SW 1271 (cell line): Measurements from ENCODE around the gene CHAD.

ENCODE experiments used
- DNase-seq, 2 experiments: peaks; one replicate each; lab custom pipeline; 2025; lab: John Stamatoyannopoulos, UW

CHAD gene

DNA sequence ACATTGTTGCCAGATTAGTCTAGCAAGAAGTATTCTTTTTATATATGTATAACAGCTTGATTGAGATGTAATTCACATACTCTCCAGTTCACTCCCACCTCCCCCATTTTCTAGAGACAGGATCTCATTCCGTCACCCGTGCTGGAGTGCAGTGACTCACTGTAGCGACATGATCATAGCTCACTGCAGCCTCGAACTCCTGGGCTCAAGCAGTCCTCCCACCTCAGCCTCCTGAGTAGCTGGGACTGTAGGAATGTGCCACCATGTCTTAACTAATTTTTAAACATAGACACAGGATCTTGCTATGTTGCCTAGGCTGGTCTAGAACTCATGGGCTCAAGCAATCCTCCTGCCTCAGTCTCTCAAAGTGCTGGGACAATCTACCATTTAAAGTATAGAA, 6.7 kb upstream of the CHAD start:
- DNase-seq: no peak

DNA sequence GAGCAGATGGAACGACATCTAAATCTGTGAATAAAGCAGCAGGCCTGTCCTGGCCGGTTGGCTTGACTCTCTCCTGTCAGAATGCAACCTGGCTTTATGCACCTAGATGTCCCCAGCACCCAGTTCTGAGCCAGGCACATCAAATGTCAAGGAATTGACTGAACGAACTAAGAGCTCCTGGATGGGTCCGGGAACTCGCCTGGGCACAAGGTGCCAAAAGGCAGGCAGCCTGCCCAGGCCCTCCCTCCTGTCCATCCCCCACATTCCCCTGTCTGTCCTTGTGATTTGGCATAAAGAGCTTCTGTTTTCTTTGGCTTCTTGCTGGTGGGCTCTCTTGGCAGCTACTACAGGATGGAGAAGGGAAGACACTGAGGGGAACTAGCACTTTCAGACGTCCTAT, 5.8 kb upstream of the CHAD start:
- DNase-seq: no peak

DNA sequence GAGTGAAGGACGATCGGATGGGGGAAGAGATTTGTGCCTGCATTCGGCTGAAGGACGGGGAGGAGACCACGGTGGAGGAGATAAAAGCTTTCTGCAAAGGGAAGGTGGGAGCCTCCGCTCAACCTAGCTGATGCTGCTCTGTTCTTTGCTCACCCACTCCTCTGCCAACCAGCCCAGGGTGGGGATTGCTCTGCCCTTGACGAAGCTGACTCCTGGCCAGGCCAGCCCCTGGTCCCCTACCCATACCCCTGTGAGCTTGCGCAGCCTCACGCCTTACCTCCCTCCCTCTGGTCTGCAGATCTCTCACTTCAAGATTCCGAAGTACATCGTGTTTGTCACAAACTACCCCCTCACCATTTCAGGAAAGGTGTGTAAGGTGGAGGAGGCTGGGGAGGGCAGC, 5.2 kb upstream of the CHAD start:
- no peak for DNase-seq

DNA sequence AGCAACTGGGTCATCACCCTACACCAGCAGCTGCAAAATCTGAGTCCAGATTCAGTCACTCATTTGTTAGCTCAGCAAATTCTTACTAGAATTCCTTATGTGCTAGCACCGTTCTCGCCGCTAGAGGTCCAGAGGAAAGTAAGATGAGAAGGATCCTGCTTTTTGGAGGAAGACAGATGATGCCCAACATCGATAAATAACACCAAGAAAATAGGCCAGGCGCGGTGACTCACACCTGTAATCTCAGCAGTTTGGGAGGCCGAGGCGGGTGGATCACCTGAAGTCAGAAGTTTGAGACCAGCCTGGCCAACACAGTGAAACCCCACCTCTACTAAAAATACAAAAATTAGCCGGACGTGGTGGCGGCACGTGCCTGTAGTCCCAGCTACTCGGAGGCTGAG, 4.1 kb upstream of the CHAD start:
- DNase-seq: peak in 1 of 2 experiments; percentile 5

DNA sequence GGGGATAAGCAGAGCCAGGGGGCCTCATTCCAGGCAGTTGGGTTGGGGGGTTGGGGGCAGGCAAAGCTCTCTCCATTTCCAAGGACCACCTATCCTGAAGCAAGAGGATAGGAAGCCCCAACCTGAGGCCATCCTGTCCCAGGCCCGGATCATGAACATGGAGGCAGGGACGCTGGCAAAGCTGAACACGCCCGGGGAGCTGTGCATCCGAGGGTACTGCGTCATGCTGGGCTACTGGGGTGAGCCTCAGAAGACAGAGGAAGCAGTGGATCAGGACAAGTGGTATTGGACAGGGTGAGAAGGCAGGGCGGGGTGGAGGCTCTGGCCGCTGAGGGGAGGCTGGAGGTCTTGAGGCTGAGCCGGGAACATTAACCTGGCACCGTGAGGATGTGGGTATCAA, 3.6 kb upstream of the CHAD start:
- no peak for DNase-seq

DNA sequence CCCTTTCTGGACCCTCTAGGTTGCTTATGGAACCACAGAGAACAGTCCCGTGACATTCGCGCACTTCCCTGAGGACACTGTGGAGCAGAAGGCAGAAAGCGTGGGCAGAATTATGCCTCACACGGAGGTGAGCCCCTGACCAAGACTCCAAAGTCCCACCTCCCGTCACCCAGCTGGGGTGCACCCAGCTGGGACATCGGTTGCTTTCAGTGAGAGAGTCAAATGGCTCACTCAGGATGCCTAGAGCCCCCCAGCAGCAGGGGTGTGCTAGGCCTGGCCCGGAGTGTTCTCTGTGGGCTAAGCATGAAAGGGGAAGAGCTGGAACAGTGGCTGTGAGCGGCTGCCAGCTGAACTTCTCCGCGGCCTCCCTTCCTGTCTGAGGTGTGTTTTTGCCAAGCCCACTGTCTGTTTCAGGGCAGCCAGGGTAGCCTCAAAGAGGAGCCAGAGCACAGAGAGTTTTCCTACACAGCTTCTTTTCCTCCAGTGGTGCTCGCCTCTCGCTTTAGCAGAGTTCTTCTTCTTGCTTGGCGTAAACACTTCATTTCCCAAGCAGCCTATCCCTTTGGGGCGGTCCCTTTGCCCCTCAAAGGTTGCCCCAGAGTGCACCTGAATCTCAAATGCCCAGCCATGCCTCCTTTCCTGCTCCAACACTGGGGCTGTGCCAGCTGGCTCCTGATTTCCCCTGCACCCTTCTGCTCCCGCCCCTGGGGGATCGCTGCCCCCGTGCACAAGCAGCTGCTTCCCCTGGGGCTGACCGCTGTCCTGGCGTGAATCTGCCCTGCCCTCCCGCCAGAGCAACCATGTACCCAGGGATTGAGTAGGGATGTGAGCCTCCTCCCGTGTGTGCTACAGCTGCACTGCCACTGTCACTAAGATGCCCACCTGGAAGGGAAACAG, 2.6 kb upstream of the CHAD start:
- no peak for DNase-seq

DNA sequence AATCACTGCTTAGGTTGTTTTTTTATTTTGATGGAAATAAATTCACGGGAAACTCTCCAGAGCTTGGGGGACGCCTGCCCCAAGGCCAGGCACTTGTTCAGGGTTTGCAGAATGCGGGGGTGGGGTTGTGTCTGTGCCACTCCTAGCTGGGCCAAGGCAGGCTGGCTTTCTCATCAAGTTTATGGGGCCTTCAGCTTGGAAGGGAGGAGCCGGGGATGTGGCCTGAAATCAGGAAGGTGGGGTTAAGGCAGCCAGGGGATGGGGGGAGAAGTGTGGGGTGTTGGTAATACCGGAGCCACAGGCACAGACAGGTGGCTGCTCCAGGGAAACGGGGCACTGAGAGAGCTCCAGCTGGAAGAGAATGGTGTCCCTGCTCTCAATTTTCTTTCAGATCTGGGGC, 1.7 kb upstream of the CHAD start:
- DNase-seq: no peak

DNA sequence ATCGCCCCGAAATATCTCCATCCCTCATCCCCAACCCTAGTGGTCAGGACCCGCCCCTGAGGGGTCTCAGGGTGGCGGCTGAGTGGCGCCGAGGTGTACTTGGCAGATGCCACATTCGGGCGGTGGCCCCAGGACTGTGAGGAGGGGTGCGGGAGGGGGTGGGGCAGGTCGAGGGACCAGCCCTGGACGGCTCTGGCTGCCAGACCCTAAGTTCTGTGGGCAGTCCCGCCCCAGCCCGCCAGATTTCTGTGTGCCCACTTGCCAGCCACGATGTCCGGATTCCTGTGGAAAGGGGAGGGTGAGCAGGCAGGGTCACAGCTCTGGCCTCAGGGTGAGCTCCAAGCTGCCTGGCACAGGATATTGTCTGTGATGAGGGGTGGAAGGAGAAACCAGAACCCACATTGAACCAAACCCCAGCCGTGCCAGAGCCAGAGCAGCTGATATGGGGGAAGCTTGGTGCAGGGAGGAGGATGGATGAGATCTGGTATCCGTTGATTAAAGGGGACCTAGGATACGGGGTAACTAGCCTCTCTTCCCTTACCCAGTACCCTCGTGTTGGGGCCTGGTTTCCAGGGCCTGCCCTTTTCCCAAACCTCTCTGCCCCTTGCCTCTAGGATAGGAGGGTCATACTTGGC, 1.1 kb upstream of the CHAD start:
- no peak for DNase-seq

DNA sequence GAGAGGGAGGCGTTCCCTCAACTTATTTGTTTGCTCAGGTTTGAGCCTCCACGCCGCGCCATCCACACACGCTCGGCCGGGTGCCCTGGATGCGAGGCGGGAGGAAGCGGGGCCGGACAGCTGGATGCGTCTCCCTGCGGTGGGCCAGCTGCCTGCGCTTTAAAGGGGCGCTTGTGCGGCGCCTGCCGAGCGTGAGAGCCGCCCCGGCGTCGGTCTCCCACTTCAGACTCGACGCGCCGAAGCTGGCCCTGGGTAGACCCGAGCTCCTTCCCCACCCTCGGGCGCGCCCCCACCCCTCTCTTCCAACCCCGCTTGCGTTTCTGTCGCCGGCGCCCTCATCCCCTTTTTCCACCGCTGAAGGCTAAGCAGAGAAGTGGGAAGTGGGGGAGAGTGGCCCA, 527 bp upstream of the CHAD start:
- DNase-seq: no peak

DNA sequence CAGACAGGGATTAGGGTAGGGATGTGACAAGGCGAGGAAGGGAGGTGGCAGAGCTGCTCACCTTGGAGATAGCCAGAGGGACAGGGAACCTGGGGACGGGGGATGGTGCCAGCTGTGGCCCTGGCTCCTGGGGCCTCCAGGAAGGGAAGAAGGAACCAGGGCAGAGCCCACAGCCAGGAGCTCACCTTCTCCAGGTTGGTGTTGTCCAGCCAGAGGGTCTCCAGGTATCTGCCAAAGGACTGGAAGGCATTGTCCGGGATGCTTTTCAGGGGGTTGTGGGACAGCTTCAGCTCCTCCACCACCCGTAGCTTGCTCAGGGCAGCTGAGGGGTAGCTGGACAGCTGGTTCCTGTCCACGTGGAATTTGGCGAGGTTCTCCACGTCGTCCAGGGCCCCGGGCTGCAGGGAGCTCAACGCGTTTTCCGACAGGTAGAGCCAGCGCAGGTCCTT, 801 bp downstream of the CHAD start:
- no peak for DNase-seq

DNA sequence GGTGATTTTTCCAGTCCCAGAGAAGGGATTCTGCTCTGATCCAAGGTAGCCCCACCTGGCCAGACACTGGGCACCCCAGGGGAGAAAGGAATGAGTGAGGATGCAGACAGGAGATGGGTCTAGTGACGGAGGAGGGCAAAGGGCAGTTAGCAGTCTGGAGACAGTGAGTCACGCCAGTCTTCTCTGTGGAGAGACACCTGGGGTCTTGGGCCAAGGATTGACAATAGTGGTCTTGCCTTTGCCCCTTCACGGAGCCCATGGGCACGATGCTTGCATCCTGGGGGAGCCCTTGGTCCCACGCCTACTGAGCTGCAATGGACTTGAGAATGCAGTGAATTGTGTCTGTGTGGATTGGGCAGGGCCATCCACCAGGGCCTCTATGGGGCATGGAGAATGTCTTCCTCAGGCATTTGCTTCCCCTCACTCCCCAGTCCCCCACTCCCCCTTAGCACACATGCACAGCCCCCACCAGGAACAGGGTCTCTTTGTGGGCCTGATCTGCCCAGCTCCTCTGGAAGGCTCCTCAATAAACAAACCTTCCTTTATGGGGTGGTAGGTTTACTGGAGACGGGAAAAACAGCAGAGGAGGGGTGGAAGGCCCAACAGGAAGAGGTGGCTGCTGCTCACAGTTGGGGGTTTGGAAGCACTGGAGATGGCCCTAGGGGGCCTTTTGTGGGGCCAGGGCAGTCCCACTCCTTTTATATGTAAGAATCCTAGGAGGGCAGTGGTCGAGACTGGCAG, 1.4 kb downstream of the CHAD start:
- DNase-seq: no peak

DNA sequence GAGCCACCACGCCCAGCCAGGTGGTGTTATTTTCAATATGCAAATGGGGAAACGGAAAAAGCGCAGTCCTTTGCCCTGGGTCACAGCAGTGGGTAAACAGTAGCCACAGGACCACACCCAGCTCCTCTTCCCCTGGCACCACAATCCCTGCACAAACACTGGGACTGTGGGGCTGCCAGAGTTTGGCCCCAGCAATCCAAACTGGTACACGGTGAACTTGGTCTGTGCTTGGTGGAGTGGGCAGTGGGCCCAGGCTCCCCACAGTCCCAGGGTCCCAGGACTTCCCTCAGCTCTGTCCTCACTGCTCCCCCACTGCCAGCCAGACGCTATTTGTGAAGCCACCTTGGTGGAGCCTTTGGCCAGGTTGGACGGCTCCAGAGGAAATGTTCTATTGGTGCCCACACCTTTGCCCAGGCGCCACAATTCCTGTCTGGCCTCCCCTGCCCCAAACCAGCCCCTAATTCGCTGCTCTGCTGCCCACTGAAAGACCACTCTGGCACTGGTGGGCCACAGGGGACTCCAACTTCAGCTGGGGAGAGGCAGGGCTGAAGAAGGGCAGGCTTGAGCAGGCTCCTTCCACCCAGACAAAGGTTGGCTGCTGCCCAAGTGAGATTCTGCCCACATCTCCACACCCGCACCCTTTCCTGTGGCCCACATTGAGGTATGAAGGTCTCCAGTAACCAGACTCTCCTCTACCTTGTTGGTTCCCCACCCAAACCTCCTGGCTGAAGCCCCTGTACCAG, 2.1 kb downstream of the CHAD start:
- DNase-seq: no peak

DNA sequence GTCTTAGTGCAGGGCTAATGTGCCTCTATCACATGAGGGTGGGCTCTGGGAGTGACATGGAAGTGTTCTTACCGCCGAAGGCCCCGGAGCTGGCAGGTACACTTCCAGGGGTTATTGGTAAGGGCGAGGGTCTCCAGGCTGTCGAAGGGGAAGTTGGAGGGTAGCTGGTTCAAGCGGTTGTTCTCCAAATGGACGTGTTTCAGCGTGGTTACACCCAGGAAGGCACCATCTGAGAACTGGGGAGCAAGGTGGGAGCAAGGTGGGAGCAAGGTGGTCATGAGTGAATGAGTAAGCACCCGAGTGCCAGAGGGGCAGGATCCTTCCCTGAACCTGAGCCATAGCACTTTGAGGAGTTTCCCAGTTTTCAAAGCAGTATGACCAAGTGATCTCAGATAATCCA, 3.0 kb downstream of the CHAD start:
- no peak for DNase-seq

DNA sequence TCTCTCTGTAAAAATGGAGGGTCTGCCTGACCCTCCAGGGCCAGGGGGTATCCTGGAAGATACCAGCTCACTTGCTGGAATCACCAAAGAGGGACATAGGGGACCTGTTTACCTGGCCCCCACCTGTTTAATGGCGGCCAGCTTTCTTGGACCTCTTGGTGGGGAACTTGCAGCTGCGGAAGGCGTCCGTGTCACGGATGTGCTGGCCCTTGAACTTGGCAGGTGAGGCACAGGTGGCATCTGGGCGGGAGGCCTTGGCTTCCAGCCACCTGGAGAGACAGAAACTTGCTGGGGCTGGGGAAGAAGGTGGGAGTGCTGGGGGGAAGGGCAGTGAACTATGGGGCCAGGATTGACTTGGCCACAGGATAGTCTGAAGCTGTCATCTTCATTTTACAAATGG, 3.5 kb downstream of the CHAD start:
- DNase-seq: no peak

DNA sequence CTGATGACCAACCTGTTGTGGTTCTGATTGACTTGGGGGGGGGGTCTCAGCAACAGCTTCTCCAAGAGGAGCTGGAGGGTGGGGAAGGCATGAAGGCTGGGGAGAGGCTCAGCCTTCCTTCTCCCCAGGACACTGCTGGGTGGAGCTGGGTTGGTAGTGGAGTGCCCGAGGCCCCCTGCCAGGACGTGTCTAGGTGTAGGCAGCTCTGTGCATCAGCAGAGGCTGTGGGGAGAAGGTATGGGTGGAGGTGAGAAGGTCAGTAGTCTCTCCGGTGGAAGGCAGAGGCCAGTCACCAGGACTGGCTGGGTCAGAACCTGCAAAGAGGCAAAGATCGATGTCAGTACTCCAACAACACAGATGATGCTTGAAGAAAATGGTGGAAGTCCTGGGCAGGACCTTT, 3.9 kb downstream of the CHAD start:
- DNase-seq: no peak

DNA sequence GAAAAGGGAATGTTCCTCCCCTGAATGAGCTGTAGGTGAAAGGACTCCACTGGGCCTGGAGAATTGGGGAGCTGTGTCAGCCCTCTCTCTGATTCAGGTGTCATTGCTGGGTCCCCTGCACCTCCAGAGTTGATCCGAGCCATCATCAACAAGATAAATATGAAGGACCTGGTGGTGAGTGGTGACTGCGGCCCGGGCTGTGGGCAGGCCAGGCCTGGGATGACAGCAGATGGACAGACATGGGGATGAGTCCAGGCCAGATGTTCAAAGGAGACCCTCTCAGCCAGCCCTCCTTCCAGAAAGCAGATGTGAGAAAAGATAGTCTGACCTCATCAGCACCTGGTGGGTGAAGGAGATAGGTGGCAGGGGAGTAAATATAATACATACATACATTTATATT, 4.6 kb downstream of the CHAD start:
- no peak for DNase-seq

DNA sequence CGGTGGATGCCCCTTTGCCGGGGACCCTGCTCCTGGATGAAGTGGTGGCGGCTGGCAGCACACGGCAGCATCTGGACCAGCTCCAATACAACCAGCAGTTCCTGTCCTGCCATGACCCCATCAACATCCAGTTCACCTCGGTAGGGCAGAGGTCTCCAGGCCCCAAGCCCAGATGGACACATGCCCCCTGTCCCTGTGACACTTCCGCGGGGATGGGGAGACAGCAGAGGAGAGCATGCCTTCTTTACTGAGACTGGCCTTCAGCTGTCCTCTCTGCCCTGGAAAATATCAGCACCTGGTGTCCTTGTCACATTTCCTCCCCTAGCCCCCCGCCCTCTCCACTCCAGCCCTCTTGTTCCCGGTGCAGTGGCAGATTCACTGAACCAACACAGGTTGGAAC, 6.2 kb downstream of the CHAD start:
- DNase-seq: no peak

DNA sequence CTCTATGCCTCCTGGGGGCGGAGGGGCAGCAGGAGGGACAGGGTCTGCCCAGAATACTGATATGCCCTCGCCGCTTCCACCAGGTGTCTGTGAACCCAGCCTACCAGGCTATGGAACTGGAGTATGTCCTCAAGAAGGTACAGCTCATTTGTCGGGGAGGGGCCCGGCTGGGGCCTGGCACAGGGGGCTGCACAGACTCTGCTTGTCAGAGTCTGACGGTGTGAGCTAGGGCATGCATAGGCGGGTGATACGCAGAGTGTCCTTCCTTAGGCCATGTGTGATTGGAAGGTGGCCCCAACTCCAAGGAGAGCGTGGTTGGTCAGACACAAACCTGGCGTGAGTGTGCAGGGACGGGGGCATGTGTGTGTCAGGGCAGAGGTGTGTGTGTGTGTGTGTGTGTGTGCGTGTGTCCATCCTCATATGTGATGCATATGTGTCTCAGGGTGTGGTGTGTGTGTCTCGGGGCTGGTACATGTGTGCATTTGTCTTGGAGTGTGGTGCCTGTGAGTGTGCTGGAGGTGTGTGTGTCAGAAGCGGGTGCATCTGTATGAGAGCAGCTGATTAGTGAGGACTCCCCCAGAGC, 7.0 kb downstream of the CHAD start:
- no peak for DNase-seq

DNA sequence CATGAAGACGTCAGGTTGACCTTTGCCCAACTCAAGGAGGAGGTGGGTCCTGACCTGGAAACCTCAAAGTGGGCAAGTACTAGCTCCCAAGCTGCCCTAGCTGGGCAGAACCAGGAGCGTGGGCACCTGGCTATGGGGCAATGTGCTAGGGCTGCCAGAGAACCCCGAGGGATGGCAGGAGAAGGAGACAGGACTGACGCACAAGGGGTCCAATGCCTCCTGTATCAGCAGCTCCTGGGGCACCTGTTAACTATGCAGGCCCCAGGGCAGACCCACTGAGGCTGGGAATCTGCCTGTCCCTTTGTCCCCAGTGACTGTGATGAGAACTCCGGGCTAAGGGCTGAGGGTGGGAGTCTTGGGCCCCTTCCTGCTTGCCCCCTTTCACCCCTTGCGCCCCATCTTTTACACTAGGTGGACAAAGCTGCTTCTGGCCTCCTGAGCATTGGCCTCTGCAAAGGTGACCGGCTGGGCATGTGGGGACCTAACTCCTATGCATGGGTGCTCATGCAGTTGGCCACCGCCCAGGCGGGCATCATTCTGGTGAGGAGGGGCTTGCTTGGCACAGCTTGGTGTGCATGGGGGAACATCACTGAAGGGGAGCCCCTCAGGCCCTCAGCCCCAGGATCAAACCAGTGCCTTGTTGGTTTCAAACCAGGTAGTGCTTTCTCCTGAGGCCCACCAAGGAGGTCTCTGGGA, 7.7 kb downstream of the CHAD start:
- DNase-seq: no peak

DNA sequence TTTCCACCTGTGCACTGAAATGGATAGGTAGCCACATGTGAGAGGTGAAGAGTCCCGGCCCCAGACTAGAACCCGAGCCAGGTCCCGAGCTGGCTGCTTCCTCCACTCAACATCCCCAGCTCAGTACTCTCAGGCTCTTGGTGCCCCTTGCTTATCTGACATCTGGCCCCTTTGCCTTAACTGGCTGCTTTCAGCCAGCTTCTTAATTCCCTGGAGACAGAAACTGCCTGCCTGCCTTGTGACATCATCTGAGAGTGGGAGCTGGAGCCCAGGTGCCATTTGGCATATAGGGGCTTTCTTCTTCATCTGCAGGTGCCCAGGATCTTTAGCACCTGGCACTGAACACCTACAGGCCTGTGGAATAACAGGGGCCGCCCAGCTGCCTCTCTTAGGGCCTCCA, 8.9 kb downstream of the CHAD start:
- no peak for DNase-seq
